Glomerular endothelial cell (primary cell): ENCODE data around the gene MCF2L2. TPM values are rescaled to one million over a fixed set of nuclear protein-coding genes. Genes with fewer than 3 reads are reported as not detected.

Experiments used
- DNase-seq: peaks from one replicate; pipeline ENCODE4 v3.0.0-alpha.2; 2011; ENCODE audit warnings: low read depth, low spot score; ENCODE audit errors: extremely low read depth
- total RNA-seq: library from RNA; depleted of rRNA; stranded (reverse); fragments of >200 nt; gene quantifications from 2 replicates; pipeline ENCODE4 v1.2.3, GENCODE V29; 2015

The MCF2L2 gene
- total RNA-seq, 1 donor from 2014 or later, result 3.6 TPM

DNA sequence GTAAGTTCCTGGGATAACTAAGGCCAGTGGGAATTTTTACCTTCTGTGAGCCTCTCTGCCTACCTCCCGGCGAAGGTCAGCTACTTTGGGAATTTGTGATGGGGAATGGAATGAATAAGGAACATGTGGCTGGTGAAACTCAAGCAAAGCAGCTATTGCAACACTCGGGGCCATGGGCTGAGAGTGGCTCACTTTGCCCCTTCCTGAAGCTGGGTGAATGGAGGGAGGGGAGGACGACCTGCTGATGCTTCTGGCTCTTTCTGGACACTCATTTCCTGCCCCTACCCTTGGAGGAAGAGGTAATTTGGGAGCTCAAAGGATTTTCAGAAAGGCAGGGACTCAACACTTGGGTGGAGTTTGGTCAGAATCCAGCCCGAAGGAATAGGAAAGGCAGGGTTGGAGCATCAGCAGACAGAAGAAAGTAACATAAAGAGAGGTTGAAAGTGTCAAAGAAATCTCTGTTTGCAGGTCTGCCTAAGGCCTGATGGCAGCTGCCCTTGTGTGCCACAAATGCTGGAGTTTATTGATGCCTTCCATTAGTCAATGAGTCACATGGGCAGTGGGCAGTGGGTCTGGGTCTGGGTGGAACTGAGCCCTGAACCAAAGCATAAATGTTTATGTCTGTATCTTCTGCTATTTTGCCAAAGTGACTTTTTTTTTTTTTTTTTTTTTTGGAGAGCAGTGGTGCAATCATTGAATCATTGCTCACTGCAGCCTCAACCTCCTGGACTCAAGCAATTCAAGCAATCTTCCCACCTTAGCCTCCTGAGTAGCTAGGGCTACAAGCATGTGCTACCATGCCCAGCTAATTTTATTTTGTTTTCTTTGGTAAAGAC, 278.3 kb downstream of the MCF2L2 start:
- no peak for DNase-seq

DNA sequence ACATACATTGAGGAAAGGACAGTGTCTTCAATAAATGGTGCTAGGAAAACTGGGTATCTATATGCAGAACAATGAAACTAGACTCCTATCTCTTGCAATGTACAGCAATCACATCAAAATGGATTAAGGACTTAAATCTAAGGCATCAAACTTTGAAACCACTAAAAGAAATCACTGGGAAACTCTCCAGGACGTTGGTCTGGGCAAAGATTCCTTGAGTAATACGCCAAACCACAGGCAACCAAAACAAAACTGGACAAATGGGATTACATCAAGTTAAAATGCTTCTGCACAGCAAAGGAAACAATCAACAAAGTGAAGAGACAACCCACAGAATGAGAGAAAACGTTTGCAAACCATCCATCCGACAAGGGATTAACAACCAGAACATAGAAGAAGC, 280.4 kb downstream of the MCF2L2 start:
- no peak for DNase-seq

DNA sequence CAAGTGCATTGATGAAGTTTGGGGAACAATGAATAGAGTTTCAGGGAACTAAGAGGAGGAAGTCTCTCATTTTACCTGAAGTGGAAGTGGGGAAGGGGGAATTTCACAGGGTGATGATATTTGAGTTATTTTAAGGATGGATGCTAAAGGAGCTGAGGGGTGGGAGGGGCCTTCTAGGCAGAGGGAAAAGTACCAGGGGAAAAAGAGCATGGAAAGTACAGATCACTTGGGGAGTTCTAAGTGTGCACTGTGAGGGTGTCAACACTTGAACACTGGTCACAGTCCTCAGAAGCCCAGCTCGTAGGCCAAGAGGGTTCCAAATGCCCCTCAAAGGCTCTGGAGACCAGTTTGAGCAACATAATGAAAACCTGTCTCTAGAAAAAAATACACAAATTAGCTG, 284.1 kb downstream of the MCF2L2 start:
- DNase-seq, result no peak

DNA sequence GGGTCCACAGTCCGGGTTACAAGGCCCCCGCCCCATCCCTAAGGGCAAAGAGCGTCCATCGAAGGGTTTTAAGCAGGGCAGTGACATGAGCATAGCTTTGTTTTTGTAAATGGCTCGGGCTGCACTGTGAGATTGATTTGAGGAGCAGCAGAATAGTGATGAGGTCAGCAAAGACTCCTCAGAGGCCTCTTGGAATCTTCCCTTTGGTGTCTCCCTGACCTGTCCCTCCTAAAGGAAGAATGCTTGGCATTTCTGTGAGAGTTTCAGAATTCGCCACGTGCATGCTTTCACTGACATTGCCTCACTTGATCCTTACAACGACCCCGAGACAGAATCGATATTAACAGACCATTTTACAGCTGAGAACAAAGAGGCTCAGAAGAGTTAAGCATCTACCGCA, 286.2 kb downstream of the MCF2L2 start:
- no peak for DNase-seq

DNA sequence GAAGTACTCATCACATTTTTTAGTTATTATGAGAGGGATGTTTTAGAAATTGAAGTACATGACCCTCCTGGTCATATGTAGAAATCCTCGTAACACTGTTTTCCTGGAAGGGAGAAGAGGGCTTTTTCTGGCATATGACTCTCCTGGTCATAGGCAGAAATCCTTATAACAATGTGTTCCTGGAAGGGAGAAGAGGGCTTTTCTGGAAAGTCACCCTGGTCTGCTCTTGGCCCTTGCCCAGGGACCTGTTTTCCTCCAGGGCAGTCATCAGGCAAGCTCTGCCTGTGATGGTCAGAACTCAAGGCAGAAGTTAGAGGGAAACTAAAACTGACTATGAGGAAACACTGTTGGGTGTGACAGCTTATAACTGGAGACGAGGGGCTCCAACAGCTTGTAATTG, 293.6 kb downstream of the MCF2L2 start:
- no peak for DNase-seq

DNA sequence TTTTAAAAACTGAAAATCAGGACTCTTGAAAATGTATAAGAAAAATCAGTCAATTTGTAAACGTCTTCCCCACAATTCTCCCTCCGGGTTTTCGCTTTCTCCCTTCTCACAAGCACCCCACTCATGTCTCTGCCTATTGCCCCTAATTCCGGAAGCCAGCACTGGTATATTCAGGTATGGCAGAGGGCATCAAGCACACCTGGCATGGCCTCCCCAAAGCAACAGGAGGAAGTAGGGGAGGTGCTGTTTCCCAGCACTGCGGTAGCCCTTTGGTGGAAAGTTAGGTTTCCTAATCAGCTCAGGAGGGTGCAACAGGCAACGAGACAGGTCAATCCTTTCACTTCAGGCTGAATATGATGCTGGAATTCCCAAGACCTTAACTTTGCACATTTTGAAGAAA, 296.0 kb downstream of the MCF2L2 start:
- DNase-seq, result no peak

DNA sequence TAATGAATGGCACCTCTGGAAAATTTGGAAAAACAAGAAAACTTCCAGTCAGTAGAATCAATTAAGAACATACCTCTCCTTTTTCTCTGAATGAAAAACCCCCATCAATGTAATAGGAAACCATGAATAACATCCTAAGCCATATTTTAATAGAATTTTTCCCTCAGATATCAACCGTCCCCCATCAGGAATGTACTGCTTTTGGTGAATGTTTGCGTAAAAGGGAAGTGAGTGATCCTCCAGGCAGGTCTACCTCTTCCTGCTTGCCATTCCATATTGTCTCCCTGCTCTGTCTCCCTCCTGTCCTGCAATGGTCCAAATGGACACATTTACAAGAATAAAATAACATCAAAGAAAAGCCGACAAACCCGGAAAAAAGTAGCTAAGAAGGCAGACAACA, 296.7 kb downstream of the MCF2L2 start:
- DNase-seq, result peak; percentile 86

DNA sequence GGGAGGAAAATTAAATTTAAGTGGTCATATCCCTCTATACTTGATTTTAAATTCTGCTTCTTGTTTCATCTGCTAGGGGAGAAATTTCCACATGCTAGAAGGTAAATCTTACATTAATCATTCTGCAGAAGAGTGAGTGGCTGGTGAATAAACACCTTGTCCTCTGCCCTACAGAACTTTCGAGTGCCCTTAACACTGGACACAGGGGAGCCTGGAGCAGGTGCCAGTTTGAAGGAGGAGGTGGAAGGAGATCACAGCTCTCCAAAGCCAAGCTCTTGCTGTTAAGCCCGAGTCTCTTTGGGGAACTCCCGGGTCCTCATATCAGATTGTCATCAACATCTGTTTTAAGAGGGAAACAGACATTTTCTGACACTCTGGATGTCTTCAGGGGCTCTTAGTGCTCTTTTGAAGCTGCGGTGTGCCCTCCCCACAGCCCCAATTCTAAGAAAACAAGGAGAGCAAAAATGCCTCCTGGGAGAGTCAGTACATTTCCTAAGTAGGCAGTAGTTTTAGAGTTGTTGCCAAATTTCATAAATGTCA, 297.2 kb downstream of the MCF2L2 start:
- no peak for DNase-seq

DNA sequence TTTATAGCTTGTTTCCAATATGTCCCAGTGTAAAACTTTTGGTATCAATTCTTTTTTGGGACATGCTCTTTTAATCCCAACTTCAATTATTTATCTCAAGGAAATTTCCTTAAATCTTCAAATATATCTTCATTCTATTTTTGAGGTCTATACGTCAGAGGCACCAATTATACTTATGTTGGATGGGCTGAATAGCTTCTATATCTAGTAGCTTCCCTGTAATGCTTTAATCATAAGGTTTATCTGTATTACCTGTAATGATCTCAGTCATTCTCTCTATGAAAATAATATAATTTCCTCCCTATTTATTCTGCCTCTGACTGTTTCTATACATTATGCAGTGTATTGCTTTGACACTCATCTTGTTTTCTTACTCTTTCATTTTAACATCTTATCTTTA, 299.2 kb downstream of the MCF2L2 start:
- no peak for DNase-seq

DNA sequence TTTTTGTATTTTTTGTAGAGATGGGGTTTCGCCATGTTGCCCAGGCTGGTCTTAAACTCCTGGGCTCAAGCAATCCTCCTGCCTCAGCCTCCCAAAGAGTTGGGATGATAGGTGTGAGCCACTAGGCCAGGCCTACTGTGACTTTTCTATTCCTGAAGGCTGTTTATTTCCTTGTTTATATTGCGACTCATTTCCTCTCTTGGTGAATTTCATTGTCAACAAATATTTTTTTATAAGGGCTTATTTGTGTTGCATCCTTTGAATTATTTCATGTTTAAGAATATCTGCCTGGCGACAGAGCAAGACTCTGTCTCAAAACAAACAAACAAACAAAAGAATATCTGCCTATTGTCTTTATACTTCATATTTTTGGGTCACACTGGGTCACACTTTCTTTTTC, 299.7 kb downstream of the MCF2L2 start:
- no peak for DNase-seq

Other genes starting within 250 kb of the MCF2L2 start
- 50.9 and 51.6 TPM in 2 replicates for gene B3GNT5, start 175.4 kb downstream of the MCF2L2 start, total RNA-seq
- gene KLHL6, start 127.1 kb upstream of the MCF2L2 start, total RNA-seq, result 9.5 and 13.0 TPM in 2 replicates
- gene KLHL24, start 207.0 kb upstream of the MCF2L2 start, total RNA-seq, result 53.6 and 78.8 TPM in 2 replicates